HG02763 (cell line): ENCODE measurements around the gene ABCC2.
"Not testable (repeated sequence)": the region's sequence is repeated elsewhere in the genome, so short reads cannot be mapped to it uniquely, and the experiment has no call there.

ENCODE experiments used
- ATAC-seq: cut with Tn5 transposase; IDR thresholded peaks from one replicate; pipeline ENCODE4 v1.9.1; 2021; ENCODE audit warnings: mild to moderate bottlenecking, moderate library complexity; ENCODE audit not compliant: unreplicated experiment

Gene ABCC2

DNA sequence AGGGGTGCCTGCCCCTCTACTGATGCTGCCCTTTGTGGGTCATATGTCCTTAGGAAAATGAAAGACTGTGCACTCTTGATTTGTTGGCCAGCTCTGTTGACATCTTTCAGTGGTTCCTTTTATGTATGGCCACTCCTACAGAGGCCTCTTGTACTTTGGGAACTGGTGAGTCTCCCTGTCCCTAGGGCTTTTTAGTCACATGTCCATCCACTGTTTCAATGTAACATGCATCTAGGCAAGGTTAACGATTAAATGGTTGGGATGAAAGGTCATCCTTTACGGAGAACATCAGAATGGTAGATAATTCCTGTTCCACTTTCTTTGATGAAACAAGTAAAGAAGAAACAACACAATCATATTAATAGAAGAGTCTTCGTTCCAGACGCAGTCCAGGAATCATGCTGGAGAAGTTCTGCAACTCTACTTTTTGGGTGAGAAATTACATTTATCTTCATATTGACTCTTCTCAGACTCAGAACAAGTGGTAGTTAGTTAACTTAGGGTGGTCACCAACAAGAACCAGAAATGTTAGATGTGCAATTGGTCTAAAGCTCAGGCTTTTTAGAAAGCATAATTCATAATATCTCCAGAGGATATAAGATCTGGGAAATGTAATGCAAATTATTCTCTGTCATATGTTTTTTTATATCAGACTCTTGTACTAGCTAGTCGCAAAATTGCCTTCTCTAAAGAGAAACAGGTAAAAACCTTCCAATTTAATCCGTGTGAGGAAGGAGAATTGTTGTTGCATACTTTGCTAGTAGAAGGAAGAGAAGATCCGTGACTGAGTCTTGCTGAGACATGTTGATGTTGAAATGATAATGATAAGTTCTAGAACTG lies at the start of gene ABCC2:
ABCC2 (plus strand) TSS at position 194 of the 840 bp plus-strand sequence; CDS start at position 399, 205 bp downstream.
- ATAC-seq = no peak

DNA sequence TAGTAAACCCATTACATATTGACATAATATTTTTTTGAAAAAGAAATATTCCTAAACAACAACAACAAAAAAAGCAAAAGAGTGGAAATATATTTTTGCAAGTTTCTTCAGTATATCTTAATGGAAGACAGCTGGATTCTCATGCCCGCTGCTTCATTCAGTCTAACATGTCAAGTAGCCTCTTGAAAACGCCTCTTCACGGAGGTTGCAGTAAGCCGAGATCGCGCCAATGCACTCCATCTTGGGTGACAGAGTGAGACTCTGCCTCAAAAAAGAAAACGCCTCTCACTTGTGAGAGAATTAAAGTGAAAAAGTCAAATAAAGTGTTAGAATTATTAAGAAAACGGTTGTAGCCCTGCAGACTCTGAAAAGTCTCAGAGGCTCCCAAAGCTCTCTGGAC lies 49.1 kb upstream of the ABCC2 start:
- no peak for ATAC-seq

- not testable (repeated sequence) for ATAC-seq
Observed at GRCh38 chr10:99734111-99734510, 48.3 kb upstream of the ABCC2 start.

GRCh38 chr10:99740260-99740659 lies 42.2 kb upstream of the ABCC2 start:
- no peak for ATAC-seq

GRCh38 chr10:99740933-99741559 lies 41.4 kb upstream of the ABCC2 start:
- no peak for ATAC-seq

DNA sequence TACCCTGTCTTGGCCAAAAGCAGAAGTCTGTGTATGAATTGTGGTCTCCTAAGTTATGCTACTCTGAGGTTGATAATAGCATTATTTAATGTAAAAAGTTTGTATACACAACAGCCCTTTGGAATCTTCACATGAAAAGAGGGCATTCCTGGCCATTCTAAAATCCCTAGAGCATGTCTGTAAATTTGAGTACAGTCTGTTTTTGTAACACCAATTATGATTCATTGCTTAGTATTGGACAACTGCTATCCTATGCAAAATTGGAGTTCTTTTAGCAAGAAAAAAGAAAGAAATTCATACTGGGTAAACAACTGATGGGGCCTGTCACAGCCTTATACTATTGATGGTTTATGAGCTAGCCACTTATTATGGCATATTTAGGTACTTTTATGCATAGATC lies 40.2 kb upstream of the ABCC2 start:
- ATAC-seq = no peak

- no peak for ATAC-seq
Observed at GRCh38 chr10:99742701-99743100, 39.7 kb upstream of the ABCC2 start.

- no peak for ATAC-seq
Observed at GRCh38 chr10:99743841-99744240, 38.6 kb upstream of the ABCC2 start.

GRCh38 chr10:99746166-99746565 lies 36.3 kb upstream of the ABCC2 start:
- ATAC-seq = not testable (repeated sequence)

DNA sequence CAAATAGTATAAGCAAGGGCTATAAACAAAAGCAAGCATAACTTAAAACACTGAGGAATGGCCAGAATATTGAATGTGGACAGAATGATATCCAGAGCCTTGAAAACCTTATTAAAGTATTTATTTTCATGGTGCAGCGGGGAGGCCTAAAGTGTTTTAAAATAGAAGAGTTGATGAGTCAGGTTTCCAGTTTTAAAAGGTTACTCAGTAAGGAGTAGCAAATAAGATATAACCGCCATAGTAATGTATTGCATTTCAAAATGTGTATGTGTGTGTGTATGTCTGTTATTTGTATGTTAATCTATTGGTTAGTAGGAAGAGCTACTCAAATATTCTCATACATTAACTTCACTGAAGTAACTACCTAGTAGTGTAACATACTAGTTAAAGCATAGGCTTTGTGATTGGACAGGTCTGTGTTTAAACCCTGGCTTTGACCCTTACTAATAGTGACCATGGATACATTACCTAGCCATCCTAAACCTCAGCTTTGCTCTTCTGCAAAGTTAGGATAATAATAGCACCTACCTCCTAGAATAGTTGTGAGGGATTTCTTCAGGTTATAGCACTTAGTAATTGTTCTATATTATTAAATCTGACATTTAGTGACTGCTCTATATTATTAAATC lies 33.5 kb upstream of the ABCC2 start:
- no peak for ATAC-seq

GRCh38 chr10:99750641-99751040 lies 31.8 kb upstream of the ABCC2 start:
- ATAC-seq = no peak

DNA sequence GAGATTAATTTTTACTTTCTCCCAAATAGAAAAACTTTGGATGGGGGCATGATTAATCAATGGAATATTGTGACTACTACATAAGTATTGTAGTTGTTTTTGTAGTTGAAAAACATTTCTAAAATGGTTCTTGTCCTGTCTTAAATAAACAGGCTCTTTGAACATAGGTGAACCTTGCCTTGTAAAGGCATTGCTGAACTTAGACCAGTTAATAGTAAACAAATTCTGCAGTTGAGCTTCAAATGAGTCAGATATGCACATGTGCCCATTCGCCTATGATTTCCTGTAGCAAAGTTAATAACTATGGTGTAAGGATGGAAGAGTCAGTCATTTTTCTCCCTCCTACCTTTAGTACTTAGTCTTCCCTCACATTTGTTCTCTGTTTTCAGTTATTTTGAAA lies 27.8 kb upstream of the ABCC2 start:
- no peak for ATAC-seq

DNA sequence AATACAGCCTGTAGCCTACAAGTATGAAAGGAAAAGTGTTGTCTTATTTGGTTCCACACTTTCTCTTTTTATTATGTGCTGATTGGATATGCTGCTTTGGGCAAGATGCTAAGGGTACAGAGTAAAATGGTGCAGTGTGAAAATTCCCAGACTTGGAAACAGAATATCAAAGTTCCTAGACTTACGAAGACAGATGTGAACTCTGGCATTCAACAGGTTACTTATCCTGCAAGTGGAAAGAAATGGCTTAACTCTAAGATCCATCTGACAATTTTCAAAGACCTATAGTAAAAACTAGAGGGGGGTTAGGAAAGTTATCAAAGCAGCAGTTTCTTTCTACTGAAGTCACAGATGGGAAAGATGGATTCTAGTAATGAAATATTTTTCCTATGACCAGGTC lies 26.3 kb upstream of the ABCC2 start:
- no peak for ATAC-seq

- no peak for ATAC-seq
Observed at GRCh38 chr10:99758211-99758891, 24.1 kb upstream of the ABCC2 start.

DNA sequence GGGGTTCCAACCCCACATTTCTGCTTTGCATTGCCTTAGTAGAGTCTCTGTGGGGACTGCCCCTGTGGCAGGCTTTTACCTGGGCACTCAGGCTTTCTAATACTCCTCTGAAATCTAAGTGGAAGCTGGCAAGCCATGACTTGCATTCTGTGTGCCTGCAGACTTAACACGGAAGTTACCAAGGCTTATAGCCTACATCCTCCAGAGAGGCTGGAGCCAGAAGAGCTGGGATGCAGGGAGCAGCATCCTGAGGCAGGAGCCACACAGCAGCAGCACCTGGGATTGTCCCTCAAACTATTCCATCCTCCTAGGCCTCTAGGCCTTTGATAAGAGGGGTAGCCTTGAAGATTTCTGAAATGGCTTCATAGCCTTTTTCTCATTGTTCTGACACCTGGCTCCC lies 22.1 kb upstream of the ABCC2 start:
- ATAC-seq = no peak

- no peak for ATAC-seq
Observed at GRCh38 chr10:99761365-99761764, 21.1 kb upstream of the ABCC2 start.

DNA sequence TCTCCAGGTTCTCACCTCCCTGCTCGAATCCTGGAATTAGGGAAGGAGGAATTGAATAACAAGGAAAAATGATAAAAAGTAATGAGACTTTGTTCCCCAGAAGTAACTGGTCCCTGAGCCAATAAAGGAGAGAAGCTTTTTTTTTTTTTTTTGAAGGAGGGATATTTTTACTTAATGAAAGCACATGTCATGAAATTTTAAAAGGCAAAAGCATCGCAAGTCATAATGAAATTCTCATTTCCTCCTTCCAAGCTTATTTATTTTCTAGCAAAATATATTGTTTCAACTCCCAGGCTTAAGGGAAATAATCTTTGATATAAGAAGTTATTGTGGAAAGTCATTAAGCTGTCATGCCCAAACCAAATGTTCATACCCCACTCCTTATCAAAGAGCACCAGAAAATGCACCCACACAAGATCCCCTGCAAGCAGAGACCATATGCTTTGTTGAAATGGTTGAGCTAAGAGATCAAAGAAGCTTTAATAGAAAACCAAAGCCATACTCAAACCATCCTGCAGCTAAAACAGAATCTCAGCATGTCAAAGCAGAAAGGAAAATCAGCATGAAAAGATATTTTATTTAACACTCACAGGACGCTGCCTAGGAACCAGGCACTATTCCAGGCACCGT lies 16.7 kb upstream of the ABCC2 start:
- ATAC-seq = no peak

DNA sequence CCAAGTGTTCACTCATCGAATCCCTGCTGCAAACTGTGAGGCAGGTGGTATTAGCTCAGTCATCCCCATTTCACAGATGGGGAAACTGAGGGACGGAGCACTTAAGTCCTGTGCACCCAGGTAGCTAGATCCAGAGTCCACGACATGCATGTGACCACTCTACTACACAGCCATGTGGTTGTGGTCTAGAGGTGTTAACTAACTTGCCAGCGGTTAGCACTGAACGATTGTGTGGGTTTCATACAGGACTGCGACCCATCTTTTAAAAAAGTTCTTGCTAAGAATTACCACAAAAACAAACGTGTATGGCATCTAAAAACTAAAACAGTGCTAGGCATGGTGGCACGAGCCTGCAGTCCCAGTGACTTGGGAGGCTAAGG lies 16.1 kb upstream of the ABCC2 start:
- ATAC-seq = no peak

GRCh38 chr10:99767901-99768300 lies 14.5 kb upstream of the ABCC2 start:
- no peak for ATAC-seq

- no peak for ATAC-seq
Observed at GRCh38 chr10:99768556-99768955, 13.9 kb upstream of the ABCC2 start.

DNA sequence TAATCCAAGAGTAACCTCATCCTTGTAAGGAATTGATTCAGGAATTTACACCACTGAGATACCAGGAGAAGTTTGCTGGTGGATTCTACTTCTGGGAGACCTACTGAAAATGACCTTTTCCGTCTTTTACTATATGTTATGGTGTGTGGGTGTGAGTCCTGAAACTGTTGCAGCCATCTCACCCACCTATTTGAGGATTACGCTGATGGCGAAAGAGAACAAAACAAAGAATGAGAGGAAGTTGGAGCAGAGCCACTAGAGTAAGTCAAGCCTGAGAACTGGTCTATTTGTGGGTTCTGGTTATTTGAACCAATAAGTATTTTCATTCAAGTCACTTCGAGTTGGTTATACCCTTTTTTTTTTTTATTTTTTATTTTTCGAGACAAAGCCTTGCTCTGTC lies 12.7 kb upstream of the ABCC2 start:
- no peak for ATAC-seq
